Adrenal gland (tissue), 5 donors: ENCODE measurements around the gene RCAN1.

ENCODE experiments used
- CTCF ChIP-seq, 6 experiments: fragments of 450-650 bp in 4 of 6; fragments of 200-600 bp in 2 of 6; sonication (generic) in 1 of 6; IDR thresholded peaks; 1 replicate in 5 of 6; 2 replicates in 1 of 6; pipeline versions ENCODE4 v1.5.1 to v1.8.0; 2016 to 2021; ENCODE audit warnings: antibody characterized with exemption in 6 of 6, mild to moderate bottlenecking in 2 of 6, moderate library complexity in 1 of 6
- POLR2A ChIP-seq, 2 donors: fragments of 450-650 bp; IDR thresholded peaks; one replicate each; pipeline ENCODE4 v1.6.1; 2017; ENCODE audit warnings: antibody characterized with exemption in 2 of 2, mild to moderate bottlenecking in 2 of 2, moderate library complexity in 1 of 2
- donor health status: DM: no; HTN: no; CAD: no.

GRCh38 chr21:34582506-34583150 lies 32.3 kb downstream of the RCAN1 start:
- TF ChIP-seq CTCF (IDR thresholded peaks at IDR 0.05) (peak in 4 of 6 experiments; percentile 34 to 56 (median 38)), POLR2A (IDR thresholded peaks at IDR 0.05) (no peak)
